ENCODE measurements around the gene PRKAG3. TPM values are rescaled to one million over a fixed set of nuclear protein-coding genes. Genes with fewer than 3 reads are reported as not detected.
"Not testable (repeated sequence)": the region's sequence is repeated elsewhere in the genome, so short reads cannot be mapped to it uniquely, and the experiment has no call there.

PRKAG3 gene
- polyA plus RNA-seq, 6 donors from 2014 or later: not detected

DNA sequence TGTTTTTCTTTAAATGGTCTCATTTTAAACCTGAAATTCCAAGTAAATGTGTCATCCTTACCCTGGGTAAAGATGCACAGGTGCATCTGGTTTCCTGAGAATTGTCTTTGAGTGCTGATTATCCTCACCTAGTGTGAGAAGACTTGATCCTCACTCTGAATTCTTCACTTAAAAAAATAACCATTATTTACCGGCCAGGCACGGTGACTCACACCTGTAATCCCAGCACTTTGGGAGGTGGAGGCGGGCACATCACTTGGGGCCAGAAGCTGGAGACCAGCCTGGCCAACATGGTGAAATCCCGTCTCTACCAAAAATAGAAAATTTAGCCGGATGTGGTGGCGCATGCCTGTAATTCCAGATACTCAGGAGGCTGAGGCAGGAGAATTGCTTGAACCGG is 18.1 kb upstream of the PRKAG3 start:
- Mint-ChIP-seq H3K27ac (no peak overlapping the region), H3K36me3 (no peaks in the 10 kb centered on the region), H3K27me3 (peaks cover 31 to 45% (median 37%) of the 10 kb centered on the region in 3 donors), H3K4me3 (no peak overlapping the region), H3K4me1 (peaks cover 0 to 10% (median 6%) of the 10 kb centered on the region in 3 donors), H3K9me3 (peaks cover 0 to 3% (median 0%) of the 10 kb centered on the region in 7 donors)
- ATAC-seq (ENCODE audit: low read depth in 2 of 2) (no peak), DNase-seq (no peak)

- Mint-ChIP-seq H3K27me3 (peaks cover 23 to 39% (median 25%) of the 10 kb centered on the region in 3 donors), H3K9me3 (peaks cover 0 to 14% (median 4%) of the 10 kb centered on the region in 7 donors)
- H3K4me1 Mint-ChIP-seq; DNase-seq; H3K4me3 Mint-ChIP-seq; ATAC-seq (ENCODE audit: low read depth in 2 of 2); H3K36me3 Mint-ChIP-seq; H3K27ac Mint-ChIP-seq: not testable (repeated sequence)
Observed at GRCh38 chr2:218846963-218847362, 15.4 kb upstream of the PRKAG3 start.

DNA sequence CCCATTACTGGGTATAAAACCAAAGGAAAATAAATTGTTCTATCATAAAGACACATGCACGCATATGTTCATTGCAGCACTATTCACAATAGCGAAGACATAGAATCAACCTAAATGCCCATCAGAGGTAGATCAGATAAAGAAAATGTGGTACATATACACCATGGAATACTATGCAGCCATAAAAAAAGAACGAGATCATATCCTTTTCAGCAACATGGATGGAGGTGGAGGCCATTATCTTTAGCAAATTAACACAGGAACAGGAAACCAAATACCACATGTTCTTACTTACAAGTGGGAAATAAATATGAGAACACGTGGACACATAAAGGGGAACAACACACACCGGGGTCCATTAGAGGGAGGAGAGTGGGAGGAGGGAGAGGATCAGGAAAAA is 12.7 kb upstream of the PRKAG3 start:
- DNase-seq; H3K4me1 Mint-ChIP-seq; H3K27ac Mint-ChIP-seq; H3K36me3 Mint-ChIP-seq; ATAC-seq (ENCODE audit: low read depth in 2 of 2); H3K4me3 Mint-ChIP-seq: not testable (repeated sequence)
- peaks cover 0 to 17% (median 4%) of the 10 kb centered on the region in 7 donors for H3K9me3 Mint-ChIP-seq
- peaks cover 17 to 33% (median 25%) of the 10 kb centered on the region in 3 donors for H3K27me3 Mint-ChIP-seq

DNA sequence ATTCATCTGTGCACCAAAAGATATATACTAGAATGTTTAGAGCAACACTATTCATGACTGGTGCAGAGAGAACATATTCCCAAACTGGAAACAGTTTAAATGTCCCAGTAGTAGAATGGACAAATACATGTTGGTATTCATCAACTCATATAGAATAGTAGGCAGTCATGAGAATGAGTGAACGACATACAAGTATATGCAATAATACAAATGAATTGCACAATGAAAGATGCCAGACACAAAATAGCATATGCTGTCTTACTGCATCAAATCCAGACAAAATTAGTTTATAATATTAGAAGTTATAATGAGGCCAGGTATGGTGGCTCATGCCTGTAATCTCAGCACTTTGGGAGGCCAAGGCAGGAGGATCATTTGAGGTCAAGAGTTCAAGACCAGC is 8.3 kb upstream of the PRKAG3 start:
- ATAC-seq (ENCODE audit: low read depth in 2 of 2): no peak
- DNase-seq: no peak
- Mint-ChIP-seq H3K27ac (no peak overlapping the region), H3K36me3 (peaks cover 10 to 15% of the 10 kb centered on the region in 2 donors), H3K4me3 (no peak overlapping the region), H3K4me1 (no peaks in the 10 kb centered on the region), H3K9me3 (peaks cover 9 to 42% (median 20%) of the 10 kb centered on the region in 7 donors), H3K27me3 (peaks cover 14 to 60% (median 48%) of the 10 kb centered on the region in 3 donors)

GRCh38 chr2:218839430-218839829 is 7.8 kb upstream of the PRKAG3 start:
- H3K4me1 Mint-ChIP-seq: no peaks in the 10 kb centered on the region
- no peak overlapping the region for H3K4me3 Mint-ChIP-seq
- peaks cover 9 to 38% (median 19%) of the 10 kb centered on the region in 7 donors for H3K9me3 Mint-ChIP-seq
- DNase-seq (no peak), ATAC-seq (ENCODE audit: low read depth in 2 of 2) (no peak)
- H3K36me3 Mint-ChIP-seq: peaks cover 10 to 15% of the 10 kb centered on the region in 2 donors
- no peak overlapping the region for H3K27ac Mint-ChIP-seq
- H3K27me3 Mint-ChIP-seq: peaks cover 18 to 63% (median 48%) of the 10 kb centered on the region in 3 donors

- Mint-ChIP-seq H3K36me3 (peaks cover 10 to 15% of the 10 kb centered on the region in 2 donors), H3K27me3 (peaks cover 26 to 64% (median 49%) of the 10 kb centered on the region in 3 donors), H3K4me3 (no peak overlapping the region), H3K27ac (no peak overlapping the region), H3K4me1 (no peaks in the 10 kb centered on the region), H3K9me3 (peaks cover 6 to 34% (median 15%) of the 10 kb centered on the region in 7 donors)
- DNase-seq (no peak), ATAC-seq (ENCODE audit: low read depth in 2 of 2) (no peak)
Observed at GRCh38 chr2:218837495-218837894, 5.9 kb upstream of the PRKAG3 start.

GRCh38 chr2:218834685-218835084 is 3.1 kb upstream of the PRKAG3 start:
- Mint-ChIP-seq H3K4me3 (no peak overlapping the region), H3K9me3 (peaks cover 6 to 24% (median 15%) of the 10 kb centered on the region in 7 donors), H3K36me3 (peaks cover 10 to 15% of the 10 kb centered on the region in 2 donors), H3K27me3 (peaks cover 42 to 82% (median 61%) of the 10 kb centered on the region in 3 donors), H3K27ac (peak overlapping the region in 1 of 6 donors; percentile 34), H3K4me1 (peaks cover 0 to 4% (median 0%) of the 10 kb centered on the region in 3 donors)
- no peak for DNase-seq
- ATAC-seq (ENCODE audit: low read depth in 2 of 2): no peak

DNA sequence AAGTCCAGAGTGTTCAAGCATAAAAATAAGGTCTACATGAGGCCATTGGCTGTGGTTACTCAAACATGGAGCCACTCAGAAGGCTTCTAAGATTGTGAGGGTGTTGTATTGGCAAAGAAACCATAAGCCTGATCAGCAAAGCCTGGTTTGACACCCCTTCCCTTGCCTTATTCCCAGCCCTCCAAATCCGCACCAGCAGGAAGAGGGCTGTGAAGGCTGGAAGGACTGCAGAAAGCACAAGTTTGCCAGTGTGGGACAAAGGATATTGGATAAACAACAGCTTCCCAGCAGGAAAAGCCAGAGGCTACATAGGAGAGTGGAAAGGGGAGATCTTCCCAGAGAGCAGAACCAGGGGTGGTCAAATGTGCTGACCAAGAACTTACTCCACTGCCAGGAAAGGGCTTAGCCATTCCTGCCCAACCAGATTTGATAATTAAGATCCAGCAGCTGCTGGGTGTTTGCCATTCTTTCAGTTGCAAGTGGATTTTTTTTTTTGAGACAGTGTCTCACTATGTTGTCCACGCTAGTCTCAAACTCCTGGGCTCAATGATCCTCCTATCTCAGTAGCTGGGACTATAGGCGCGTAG is 1.5 kb upstream of the PRKAG3 start:
- H3K27me3 Mint-ChIP-seq: peaks cover 51 to 74% (median 55%) of the 10 kb centered on the region in 3 donors
- DNase-seq (no peak), ATAC-seq (ENCODE audit: low read depth in 2 of 2) (no peak)
- H3K4me1 Mint-ChIP-seq: peaks cover 0 to 4% (median 0%) of the 10 kb centered on the region in 3 donors
- peaks cover 9 to 13% of the 10 kb centered on the region in 2 donors for H3K36me3 Mint-ChIP-seq
- H3K27ac Mint-ChIP-seq: no peak overlapping the region
- H3K9me3 Mint-ChIP-seq: peaks cover 5 to 17% (median 14%) of the 10 kb centered on the region in 7 donors
- H3K4me3 Mint-ChIP-seq: no peak overlapping the region

- peaks cover 0 to 4% (median 0%) of the 10 kb centered on the region in 3 donors for H3K4me1 Mint-ChIP-seq
- DNase-seq (no peak), ATAC-seq (ENCODE audit: low read depth in 2 of 2) (no peak)
- H3K36me3 Mint-ChIP-seq: peaks cover 5 to 7% of the 10 kb centered on the region in 2 donors
- peaks cover 0 to 11% (median 8%) of the 10 kb centered on the region in 7 donors for H3K9me3 Mint-ChIP-seq
- no peak overlapping the region for H3K27ac Mint-ChIP-seq
- H3K27me3 Mint-ChIP-seq: peaks cover 49 to 68% (median 51%) of the 10 kb centered on the region in 3 donors
- H3K4me3 Mint-ChIP-seq: no peak overlapping the region
Observed at GRCh38 chr2:218832520-218832919, 917 bp upstream of the PRKAG3 start.

DNA sequence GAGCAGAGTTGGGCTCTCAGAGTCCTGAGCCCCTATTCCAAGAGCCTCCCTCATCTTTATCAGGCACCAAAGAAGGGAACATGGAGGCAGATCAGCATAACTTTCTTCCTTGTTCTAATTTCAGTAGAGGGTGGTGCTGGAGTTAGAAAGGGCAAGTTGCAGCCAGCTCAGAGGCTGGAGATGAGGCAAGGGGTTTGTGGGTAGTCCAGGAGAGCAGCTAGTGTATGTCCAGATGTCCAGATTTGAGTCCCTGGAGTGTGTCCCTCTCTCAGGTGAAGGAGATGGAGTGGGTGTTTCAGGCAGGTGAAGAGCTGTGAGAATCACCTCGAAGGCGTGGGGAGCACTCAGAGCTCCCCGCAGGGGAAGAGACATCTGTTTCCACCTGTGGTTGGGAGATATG is 478 bp upstream of the PRKAG3 start:
- Mint-ChIP-seq H3K9me3 (peaks cover 0 to 7% (median 4%) of the 10 kb centered on the region in 7 donors), H3K27me3 (peaks cover 45 to 64% (median 48%) of the 10 kb centered on the region in 3 donors), H3K36me3 (peaks cover 3% of the 10 kb centered on the region in 2 donors), H3K27ac (no peak overlapping the region), H3K4me1 (peaks cover 0 to 4% (median 0%) of the 10 kb centered on the region in 3 donors), H3K4me3 (no peak overlapping the region)
- DNase-seq: no peak
- no peak for ATAC-seq (ENCODE audit: low read depth in 2 of 2)

DNA sequence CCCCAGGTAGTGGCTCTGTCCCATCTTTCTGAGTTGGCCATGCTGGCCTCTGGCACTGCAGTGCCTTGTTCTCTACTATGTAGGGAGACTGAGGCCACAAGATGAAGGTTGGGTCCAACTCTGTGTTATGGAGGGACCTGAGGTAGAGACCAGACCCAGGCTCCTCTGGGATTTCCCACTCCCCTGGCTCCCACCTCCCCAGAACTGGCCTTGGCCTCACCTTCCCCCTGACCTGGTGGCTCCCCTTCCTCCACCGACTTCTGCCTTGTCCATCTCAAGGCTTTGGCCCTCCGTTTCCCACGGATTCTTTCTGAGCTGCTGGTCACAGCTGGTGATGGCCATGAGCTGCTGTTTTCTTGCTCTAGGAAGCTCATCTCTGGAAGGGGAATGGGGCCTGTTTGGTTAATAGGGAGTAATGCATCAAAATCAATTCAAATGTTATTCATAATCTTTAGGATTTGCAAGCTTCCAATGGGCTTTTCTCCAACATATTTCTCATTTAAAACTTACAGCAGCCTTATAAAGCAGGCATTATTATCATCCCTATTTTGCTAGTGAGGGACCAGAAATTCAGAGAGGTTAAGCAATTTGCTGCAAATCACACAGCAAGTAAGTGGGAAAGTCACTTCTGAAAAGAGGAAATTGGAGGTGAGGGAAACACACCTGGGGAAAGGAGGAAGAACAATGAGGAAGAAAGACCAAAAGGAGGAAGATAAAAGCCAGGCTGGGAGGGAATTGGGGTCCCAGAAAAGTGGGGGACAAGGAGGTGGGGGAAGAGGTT is 887 bp downstream of the PRKAG3 start:
- Mint-ChIP-seq H3K4me3 (no peak overlapping the region), H3K9me3 (peaks cover 0 to 2% (median 0%) of the 10 kb centered on the region in 7 donors), H3K4me1 (peaks cover 0 to 4% (median 0%) of the 10 kb centered on the region in 3 donors), H3K36me3 (no peaks in the 10 kb centered on the region), H3K27ac (peak overlapping the region in 1 of 6 donors; percentile 68), H3K27me3 (peaks cover 48 to 61% (median 49%) of the 10 kb centered on the region in 3 donors)
- ATAC-seq (ENCODE audit: low read depth in 2 of 2): no peak
- DNase-seq: no peak

GRCh38 chr2:218829868-218830451 is 1.6 kb downstream of the PRKAG3 start:
- DNase-seq (no peak), ATAC-seq (ENCODE audit: low read depth in 2 of 2) (no peak)
- H3K27ac Mint-ChIP-seq: no peak overlapping the region
- peaks cover 49 to 59% (median 52%) of the 10 kb centered on the region in 3 donors for H3K27me3 Mint-ChIP-seq
- H3K4me3 Mint-ChIP-seq: no peak overlapping the region
- peaks cover 0 to 4% (median 0%) of the 10 kb centered on the region in 3 donors for H3K4me1 Mint-ChIP-seq
- no peaks in the 10 kb centered on the region for H3K36me3 Mint-ChIP-seq
- peaks cover 0 to 2% (median 0%) of the 10 kb centered on the region in 7 donors for H3K9me3 Mint-ChIP-seq

GRCh38 chr2:218828477-218828778 is 3.2 kb downstream of the PRKAG3 start:
- peaks cover 38 to 58% (median 54%) of the 10 kb centered on the region in 3 donors for H3K27me3 Mint-ChIP-seq
- no peak overlapping the region for H3K4me3 Mint-ChIP-seq
- DNase-seq (no peak), ATAC-seq (ENCODE audit: low read depth in 2 of 2) (no peak)
- H3K36me3 Mint-ChIP-seq: no peaks in the 10 kb centered on the region
- peaks cover 0 to 2% (median 0%) of the 10 kb centered on the region in 7 donors for H3K9me3 Mint-ChIP-seq
- H3K27ac Mint-ChIP-seq: no peak overlapping the region
- peaks cover 0 to 4% (median 0%) of the 10 kb centered on the region in 3 donors for H3K4me1 Mint-ChIP-seq

Data from naive B cell (primary cell).